Cardiac atrium fibroblast (primary cell): Measurements from ENCODE around the gene HEPACAM2. TPM values are rescaled to one million over a fixed set of nuclear protein-coding genes. Genes with fewer than 3 reads are reported as not detected.

ENCODE experiments used
- total RNA-seq: library from RNA; depleted of rRNA; stranded (reverse); fragments of >200 nt; gene quantifications from 2 replicates; pipeline ENCODE4 v1.2.3, GENCODE V29; 2015

HEPACAM2 gene
- not detected in 2 replicates for total RNA-seq

GRCh38 chr7:93226310-93226709, at the start of gene HEPACAM2:
Gene HEPACAM2 (minus strand): TSS chr7:93226469.

GRCh38 chr7:93231799-93232672, 5.8 kb upstream of the HEPACAM2 start, which contains the start of gene VPS50:
Gene VPS50 (plus strand): TSS chr7:93232366. CDS start chr7:93232468, 102 bp downstream.

GRCh38 chr7:93148144-93148543, 78.1 kb downstream of the HEPACAM2 start, which contains the start of gene SAMD9L:
Gene SAMD9L (minus strand): TSS chr7:93148385. CDS start chr7:93135971, 12,414 bp downstream.

Other genes starting within 250 kb of the HEPACAM2 start
- gene SAMD9, start 108.5 kb downstream of the HEPACAM2 start, total RNA-seq = 5.6 and 6.5 TPM in 2 replicates
- 6.0 and 7.6 TPM in 2 replicates for gene SAMD9L, start 78.1 kb downstream of the HEPACAM2 start, total RNA-seq
- gene VPS50, start 5.9 kb upstream of the HEPACAM2 start, total RNA-seq = 10.3 and 12.3 TPM in 2 replicates